SK-N-SH (cell line): Measurements from ENCODE around the gene ST7.

Experiments used
- NFIC ChIP-seq: IDR thresholded peaks from 2 replicates; pipeline ENCODE4 v1.4.0; 2012; ENCODE audit warnings: borderline replicate concordance
- USF1 ChIP-seq: IDR thresholded peaks from 2 replicates; pipeline ENCODE4 v1.4.0; 2012; ENCODE audit warnings: low read depth, borderline replicate concordance
- TF ChIP-seq, protein P1 (sequence below): IDR thresholded peaks from 2 replicates; pipeline ENCODE4 v1.4.0; 2012; ENCODE audit warnings: low read depth
- TF ChIP-seq, protein P2 (sequence below): fragments of 200-600 bp; sonication (generic); IDR thresholded peaks from 2 replicates; pipeline ENCODE4 v1.6.1; 2017; ENCODE audit warnings: antibody characterized with exemption, mild to moderate bottlenecking, moderate library complexity

GRCh38 chr7:117053432-117053831, 100.1 kb downstream of the ST7 start:
- TF ChIP-seq, protein P1, sequence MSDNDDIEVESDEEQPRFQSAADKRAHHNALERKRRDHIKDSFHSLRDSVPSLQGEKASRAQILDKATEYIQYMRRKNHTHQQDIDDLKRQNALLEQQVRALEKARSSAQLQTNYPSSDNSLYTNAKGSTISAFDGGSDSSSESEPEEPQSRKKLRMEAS: no peak
- TF ChIP-seq NFIC (no peak), USF1 (no peak)
- TF ChIP-seq, protein P2, sequence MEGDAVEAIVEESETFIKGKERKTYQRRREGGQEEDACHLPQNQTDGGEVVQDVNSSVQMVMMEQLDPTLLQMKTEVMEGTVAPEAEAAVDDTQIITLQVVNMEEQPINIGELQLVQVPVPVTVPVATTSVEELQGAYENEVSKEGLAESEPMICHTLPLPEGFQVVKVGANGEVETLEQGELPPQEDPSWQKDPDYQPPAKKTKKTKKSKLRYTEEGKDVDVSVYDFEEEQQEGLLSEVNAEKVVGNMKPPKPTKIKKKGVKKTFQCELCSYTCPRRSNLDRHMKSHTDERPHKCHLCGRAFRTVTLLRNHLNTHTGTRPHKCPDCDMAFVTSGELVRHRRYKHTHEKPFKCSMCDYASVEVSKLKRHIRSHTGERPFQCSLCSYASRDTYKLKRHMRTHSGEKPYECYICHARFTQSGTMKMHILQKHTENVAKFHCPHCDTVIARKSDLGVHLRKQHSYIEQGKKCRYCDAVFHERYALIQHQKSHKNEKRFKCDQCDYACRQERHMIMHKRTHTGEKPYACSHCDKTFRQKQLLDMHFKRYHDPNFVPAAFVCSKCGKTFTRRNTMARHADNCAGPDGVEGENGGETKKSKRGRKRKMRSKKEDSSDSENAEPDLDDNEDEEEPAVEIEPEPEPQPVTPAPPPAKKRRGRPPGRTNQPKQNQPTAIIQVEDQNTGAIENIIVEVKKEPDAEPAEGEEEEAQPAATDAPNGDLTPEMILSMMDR: no peak
